Measurements from ENCODE around the gene GRIN3A. TPM values are rescaled to one million over a fixed set of nuclear protein-coding genes. Genes with fewer than 3 reads are reported as not detected.

The GRIN3A gene
- total RNA-seq, 1 experiment from 2014 or later: not detected

- Mint-ChIP-seq H3K36me3 (ENCODE audit: insufficient read depth in 1 of 3, low read depth in 3 of 3) (no peaks in the 10 kb centered on the region), H3K4me3 (no peak overlapping the region), H3K4me1 (peaks cover 18 to 19% of the 10 kb centered on the region in 2 experiments), H3K27me3 (ENCODE audit: low read depth) (no peaks in the 10 kb centered on the region), H3K9me3 (no peaks in the 10 kb centered on the region; a peak in 1 of 5 replicates), H3K27ac (no peak overlapping the region)
- H4K5ac ChIP-seq (ENCODE audit: insufficient read length, low read depth, low read length): no peak overlapping the region
- H3K23ac ChIP-seq (ENCODE audit: insufficient read length, low read depth, low read length): no peak overlapping the region
- H2BK20ac ChIP-seq (ENCODE audit: low read depth, low read length, poor library complexity, severe bottlenecking): no peak overlapping the region
- no peak overlapping the region for H3K14ac ChIP-seq (ENCODE audit: insufficient read depth, low read length)
- DNase-seq: no peak
- no peaks in the 10 kb centered on the region for H3K9me3 ChIP-seq (ENCODE audit: control insufficient read depth, low read depth, low read length)
- no peak overlapping the region for H3K4ac ChIP-seq (ENCODE audit: low read depth, low read length)
- no peaks in the 10 kb centered on the region for H3K4me1 ChIP-seq (ENCODE audit: insufficient read depth, low read length)
- no peaks in the 10 kb centered on the region for H3K27me3 ChIP-seq (ENCODE audit: insufficient read depth, low read length)
- no peak overlapping the region for H3K4me2 ChIP-seq (ENCODE audit: insufficient read depth, insufficient read length, low read length)
- H3K79me1 ChIP-seq (ENCODE audit: insufficient read depth, low read depth, low read length, poor library complexity, severe bottlenecking): no peaks in the 10 kb centered on the region
- no peak overlapping the region for H2AFZ ChIP-seq (ENCODE audit: low read length)
- no peaks in the 10 kb centered on the region for H3K23me2 ChIP-seq (ENCODE audit: insufficient read length, low read depth, low read length, poor library complexity, severe bottlenecking)
- no peak for TF ChIP-seq CTCF (conservative IDR thresholded peaks at IDR 0.05)
- no peak overlapping the region for H2BK15ac ChIP-seq (ENCODE audit: low read depth, low read length)
- H3K27ac ChIP-seq (ENCODE audit: insufficient read length, low read depth, low read length): no peak overlapping the region
- H2BK12ac ChIP-seq (ENCODE audit: insufficient read length, low read depth, low read length): no peak overlapping the region
- H3K9ac ChIP-seq (ENCODE audit: extremely low read depth, insufficient read length, low read length): no peak overlapping the region
- H4K8ac ChIP-seq (replicated peaks; ENCODE audit: insufficient read length, low read depth, low read length): no peak overlapping the region
- no CpG with 5 or more reads among the region's 3 CpGs for WGBS (ENCODE audit: extremely low coverage, insufficient read length, low lambda C conversion rate)
- H2AK5ac ChIP-seq (ENCODE audit: insufficient read length, low read length): no peak overlapping the region
- no peak overlapping the region for H2BK120ac ChIP-seq (ENCODE audit: low read depth, low read length, poor library complexity, severe bottlenecking)
- no peak overlapping the region for H2BK5ac ChIP-seq (ENCODE audit: insufficient read length, low read length)
- no peaks in the 10 kb centered on the region for H4K20me1 ChIP-seq (ENCODE audit: control insufficient read depth, insufficient read depth, insufficient read length)
- no peak overlapping the region for H4K91ac ChIP-seq (ENCODE audit: insufficient read length, low read depth, low read length)
- no peak overlapping the region for H3K18ac ChIP-seq (ENCODE audit: insufficient read length, low read depth, low read length)
- H3T11ph ChIP-seq (ENCODE audit: low read length): no peak overlapping the region
- no peak overlapping the region for H3K56ac ChIP-seq (ENCODE audit: insufficient read length, low read depth, low read length)
- no peaks in the 10 kb centered on the region for H3K79me2 ChIP-seq (ENCODE audit: insufficient read depth, low read length)
Observed at GRCh38 chr9:101585740-101586139, 152.7 kb downstream of the GRIN3A start.

Measured in H9 (cell line).